Keratinocyte (primary cell): Measurements from ENCODE around the gene MGME1. TPM values are rescaled to one million over a fixed set of nuclear protein-coding genes. Genes with fewer than 3 reads are reported as not detected.

Experiments used
- DNase-seq: peaks from one replicate; pipeline ENCODE4 v3.0.0-alpha.2; 2011; ENCODE audit warnings: low read depth, missing footprints, low spot score
- FAIRE-seq: peaks from 2 replicates; lab custom pipeline; 2011; peaks lifted over from hg19 to GRCh38; lab: Jason Lieb, UNC
- H2AFZ ChIP-seq: 2 replicates; pipeline ENCODE4 v1.6.0; 2012; ENCODE audit warnings: low read length, control low read depth, inconsistent platforms; ENCODE audit not compliant: control insufficient read depth
- H3K27ac ChIP-seq: 2 replicates; pipeline ENCODE4 v1.5.1; 2011; ENCODE audit warnings: low read length; ENCODE audit not compliant: control insufficient read depth, insufficient read depth
- H3K27me3 ChIP-seq: 3 replicates; pipeline ENCODE4 v1.6.0; 2011; ENCODE audit warnings: low read length; ENCODE audit not compliant: control insufficient read depth, insufficient read depth; ENCODE audit errors: extremely low read depth
- H3K36me3 ChIP-seq, 2 experiments: 2 replicates in 1 of 2; 3 replicates in 1 of 2; pipeline ENCODE4 v1.5.1; 2011; ENCODE audit warnings: low read length in 2 of 2, mild to moderate bottlenecking in 1 of 2; ENCODE audit not compliant: control insufficient read depth in 2 of 2, insufficient read depth in 2 of 2; ENCODE audit errors: extremely low read depth in 1 of 2
- H3K4me1 ChIP-seq: 3 replicates; pipeline ENCODE4 v1.5.1; 2011; ENCODE audit warnings: low read length; ENCODE audit not compliant: control insufficient read depth, insufficient read depth; ENCODE audit errors: extremely low read depth
- H3K4me2 ChIP-seq: 3 replicates; pipeline ENCODE4 v1.6.0; 2011; ENCODE audit warnings: low read depth, low read length; ENCODE audit not compliant: control insufficient read depth, insufficient read depth; ENCODE audit errors: extremely low read depth
- H3K4me3 ChIP-seq, 3 experiments: fragments of 200-600 bp in 1 of 3; sonication (generic) in 1 of 3; 2 replicates in 2 of 3; 3 replicates in 1 of 3; pipeline ENCODE4 v1.5.1; 2011 to 2016; ENCODE audit warnings: low read length in 3 of 3, mild to moderate bottlenecking in 3 of 3, control low read depth in 2 of 3, inconsistent platforms in 1 of 3, low read depth in 1 of 3, mixed read lengths in 1 of 3, mixed run types in 1 of 3, moderate library complexity in 1 of 3; ENCODE audit not compliant: control insufficient read depth in 2 of 3, insufficient read depth in 2 of 3; ENCODE audit errors: extremely low read depth in 1 of 3
- H3K79me2 ChIP-seq: 2 replicates; pipeline ENCODE4 v1.6.0; 2012; ENCODE audit warnings: low read length; ENCODE audit not compliant: control insufficient read depth, insufficient read depth
- H3K9ac ChIP-seq: 3 replicates; pipeline ENCODE4 v1.6.0; 2011; ENCODE audit warnings: low read length; ENCODE audit not compliant: control insufficient read depth, insufficient read depth; ENCODE audit errors: extremely low read depth
- H3K9me1 ChIP-seq: 3 replicates; pipeline ENCODE4 v1.6.0; 2011; ENCODE audit warnings: low read length; ENCODE audit not compliant: control insufficient read depth, insufficient read depth; ENCODE audit errors: extremely low read depth
- H3K9me3 ChIP-seq: 2 replicates; pipeline ENCODE4 v1.5.1; 2012; ENCODE audit warnings: low read depth, low read length; ENCODE audit not compliant: control insufficient read depth
- H4K20me1 ChIP-seq: 3 replicates; pipeline ENCODE4 v1.6.0; 2011; ENCODE audit warnings: low read length; ENCODE audit not compliant: control insufficient read depth, insufficient read depth; ENCODE audit errors: extremely low read depth
- CTCF ChIP-seq, 3 experiments: IDR thresholded peaks in 1 of 3; conservative IDR thresholded peaks in 1 of 3; optimal IDR thresholded peaks in 1 of 3; 2 replicates in 2 of 3; 3 replicates in 1 of 3; pipeline versions ENCODE3 to v1.5.1; 2011; ENCODE audit warnings: low read length in 3 of 3, mild to moderate bottlenecking in 3 of 3, moderate library complexity in 2 of 3, control low read depth in 1 of 3, inconsistent platforms in 1 of 3; ENCODE audit not compliant: insufficient read depth in 2 of 3; ENCODE audit errors: extremely low read depth in 1 of 3
- EZH2 ChIP-seq: IDR thresholded peaks from one replicate; pipeline ENCODE4 v1.6.1; 2012; ENCODE audit warnings: inconsistent platforms, mild to moderate bottlenecking, low read length, moderate library complexity
- dilution Hi-C: fragments of 300-500 bp; cut with MboI; formaldehyde crosslinking; loops from one replicate; pipeline ENCODE4 v1.7.0; 2020; ENCODE audit warnings: low sequenced_read_pairs; ENCODE audit not compliant: extremely low pct_ligation_motif_present
- polyA plus RNA-seq, 5 experiments: library from polyadenylated mRNA; depleted of rRNA in 3 of 5; stranded (reverse) in 3 of 5; stranded (forward) in 1 of 5; unstranded in 1 of 5; fragments of >200 nt; gene quantifications; 1 replicate in 1 of 5; 2 replicates in 3 of 5; 3 replicates in 1 of 5; pipeline versions ENCODE4 v1.2.1 to v1.2.3, GENCODE V29; 2011 to 2012; ENCODE audit warnings: missing spikeins in 2 of 5, low read depth in 1 of 5, low replicate concordance in 1 of 5

Gene MGME1
- polyA plus RNA-seq, 1 donor (not counting 4 experiments of a cell fraction or from before 2014, with no cell fraction given): 31.6 TPM

- TF ChIP-seq EZH2 (no peak), CTCF (optimal IDR thresholded peaks at IDR 0.05 in 1 of 3, IDR thresholded peaks at IDR 0.05 in 1 of 3, conservative IDR thresholded peaks at IDR 0.05 in 1 of 3; ENCODE audit: extremely low read depth in 1 of 3, insufficient read depth in 2 of 3, low read length in 3 of 3) (no peak)
- DNase-seq (no peak), FAIRE-seq (no peak)
- Histone ChIP-seq H3K4me1 (peaks cover 43% of the 10 kb centered on the region), H3K9ac (no peak overlapping the region), H3K9me3 (no peaks in the 10 kb centered on the region), H2AFZ (no peak overlapping the region), H3K79me2 (peaks cover 100% of the 10 kb centered on the region), H3K27me3 (no peaks in the 10 kb centered on the region), H4K20me1 (peaks cover 64% of the 10 kb centered on the region), H3K36me3 (peaks cover 4 to 48% of the 10 kb centered on the region in 2 experiments), H3K4me3 (peak overlapping the region in 1 of 3 experiments; percentile 14), H3K9me1 (peaks cover 6% of the 10 kb centered on the region), H3K27ac (no peak overlapping the region), H3K4me2 (peak overlapping the region; percentile 99)
- dilution Hi-C loops: no loop called here
These were observed 5.5 kb upstream of the MGME1 start for GRCh38 chr20:17963114-17963897.

GRCh38 chr20:17964073-17964472 lies 4.7 kb upstream of the MGME1 start:
- Histone ChIP-seq H4K20me1 (peaks cover 59% of the 10 kb centered on the region), H3K27ac (no peak overlapping the region), H3K4me2 (peak overlapping the region; percentile 99), H3K4me1 (peaks cover 43% of the 10 kb centered on the region), H2AFZ (no peak overlapping the region), H3K79me2 (peaks cover 96% of the 10 kb centered on the region), H3K27me3 (no peaks in the 10 kb centered on the region), H3K36me3 (peaks cover 4 to 48% of the 10 kb centered on the region in 2 experiments), H3K9me3 (no peaks in the 10 kb centered on the region), H3K9me1 (peaks cover 6% of the 10 kb centered on the region), H3K9ac (no peak overlapping the region), H3K4me3 (peak overlapping the region in 1 of 3 experiments; percentile 7)
- dilution Hi-C loops: no loop called here
- DNase-seq (no peak), FAIRE-seq (no peak)
- TF ChIP-seq CTCF (optimal IDR thresholded peaks at IDR 0.05 in 1 of 3, IDR thresholded peaks at IDR 0.05 in 1 of 3, conservative IDR thresholded peaks at IDR 0.05 in 1 of 3; ENCODE audit: extremely low read depth in 1 of 3, insufficient read depth in 2 of 3, low read length in 3 of 3): no peak
- TF ChIP-seq EZH2: no peak
